Mesodermal cell (in vitro differentiated cells): ENCODE measurements around the gene VWA8.
"Not testable (repeated sequence)": the region's sequence is repeated elsewhere in the genome, so short reads cannot be mapped to it uniquely, and the experiment has no call there.

Experiments
- H3K27ac ChIP-seq: 2 replicates; pipeline ENCODE4 v1.7.0; 2013; ENCODE audit warnings: mild to moderate bottlenecking, low read depth, low read length, moderate library complexity; ENCODE audit not compliant: severe bottlenecking
- H3K36me3 ChIP-seq: 2 replicates; pipeline ENCODE4 v1.7.1; 2013; ENCODE audit warnings: mild to moderate bottlenecking, low read length, moderate library complexity; ENCODE audit not compliant: control insufficient read depth, insufficient read depth
- H3K4me1 ChIP-seq: one replicate; pipeline ENCODE4 v1.7.1; 2013; ENCODE audit warnings: mild to moderate bottlenecking, low read length; ENCODE audit not compliant: insufficient read depth, control insufficient read depth, poor library complexity, severe bottlenecking
- H3K4me3 ChIP-seq: 2 replicates; pipeline ENCODE4 v1.7.0; 2013; ENCODE audit warnings: low read length, control low read depth, mild to moderate bottlenecking; ENCODE audit not compliant: insufficient read depth, poor library complexity, severe bottlenecking; ENCODE audit errors: extremely low read depth
- H3K9me3 ChIP-seq: 2 replicates; pipeline ENCODE4 v1.7.1; 2013; ENCODE audit warnings: mild to moderate bottlenecking, low read length, moderate library complexity; ENCODE audit not compliant: control insufficient read depth
- WGBS, 2 experiments: methylation state at CpG; one replicate each; pipeline ENCODE4 v1.1.5; 2013; ENCODE audit warnings: missing lambda C conversion rate in 2 of 2; ENCODE audit not compliant: insufficient coverage in 2 of 2; 5-methylcytosine and 5-hydroxymethylcytosine counted together

The VWA8 gene

GRCh38 chr13:41928323-41928722 is 32.6 kb downstream of the VWA8 start:
- Histone ChIP-seq H3K36me3 (peaks cover 3% of the 10 kb centered on the region), H3K9me3 (peaks cover 6% of the 10 kb centered on the region), H3K4me1 (no peaks in the 10 kb centered on the region), H3K4me3 (no peak overlapping the region), H3K27ac (no peak overlapping the region)
- WGBS, 2 experiments = 80% methylated on average over 1 of the region's 2 CpGs; no CpG with 5 or more reads in 1 of the 2 experiments

GRCh38 chr13:41925014-41925413 is 35.9 kb downstream of the VWA8 start:
- Histone ChIP-seq H3K4me1 (no peaks in the 10 kb centered on the region), H3K4me3 (no peak overlapping the region), H3K36me3 (peaks cover 3% of the 10 kb centered on the region), H3K9me3 (peaks cover 7% of the 10 kb centered on the region), H3K27ac (no peak overlapping the region)
- WGBS, 2 experiments = no CpG with 5 or more reads among the region's 2 CpGs

- not testable (repeated sequence) for H3K4me3 ChIP-seq, H3K36me3 ChIP-seq, H3K27ac ChIP-seq, H3K4me1 ChIP-seq, H3K9me3 ChIP-seq
- WGBS, 2 experiments = 96% methylated on average over 3 of the region's 4 CpGs; no CpG with 5 or more reads in 1 of the 2 experiments
These were observed 38.0 kb downstream of the VWA8 start for GRCh38 chr13:41922894-41923293.

GRCh38 chr13:41919741-41920487 is 41.0 kb downstream of the VWA8 start:
- 74 to 81% methylated on average over 5 of the region's 5 CpGs for WGBS, 2 experiments
- Histone ChIP-seq H3K36me3 (no peaks in the 10 kb centered on the region), H3K4me1 (peaks cover 7% of the 10 kb centered on the region), H3K27ac (no peak overlapping the region), H3K4me3 (no peak overlapping the region), H3K9me3 (peaks cover 7% of the 10 kb centered on the region)

DNA sequence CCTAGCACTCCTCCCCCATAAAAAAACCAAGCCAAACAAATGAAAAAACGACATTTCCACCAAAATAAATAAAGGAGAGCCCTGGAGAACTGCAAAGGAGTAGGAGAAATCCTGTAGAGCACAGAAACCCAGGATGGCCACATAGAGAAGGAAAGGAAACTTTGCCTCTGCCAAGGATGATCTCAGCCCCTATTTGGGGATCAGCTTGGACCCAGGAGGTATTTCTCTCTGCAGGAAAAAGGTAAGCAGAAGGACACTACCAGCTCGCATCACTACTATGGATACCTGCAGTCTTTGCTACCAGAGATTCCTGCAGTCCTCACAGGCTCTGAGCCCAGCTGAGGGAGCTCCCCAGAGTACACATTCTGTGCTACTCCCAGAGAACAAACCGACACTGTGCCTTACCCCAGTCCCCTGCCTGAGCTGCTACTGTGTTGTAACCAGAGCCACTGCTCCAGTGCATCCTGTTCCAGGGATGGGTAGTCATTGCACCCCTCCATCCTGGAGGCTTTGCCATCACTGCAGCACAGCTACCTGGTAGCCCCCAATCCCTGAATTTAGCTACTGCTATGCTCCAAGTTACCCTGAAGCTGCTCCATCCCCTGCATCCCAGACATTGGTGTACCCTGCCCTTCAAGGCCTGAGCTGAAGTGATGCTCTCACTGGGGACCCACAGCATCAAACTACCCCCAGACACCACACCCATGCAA is 41.7 kb downstream of the VWA8 start:
- WGBS, 2 experiments = 78 to 90% methylated on average over 2 of the region's 3 CpGs
- Histone ChIP-seq H3K27ac (no peak overlapping the region), H3K4me3 (no peak overlapping the region), H3K9me3 (peaks cover 7% of the 10 kb centered on the region), H3K4me1 (peaks cover 7% of the 10 kb centered on the region), H3K36me3 (no peaks in the 10 kb centered on the region)

DNA sequence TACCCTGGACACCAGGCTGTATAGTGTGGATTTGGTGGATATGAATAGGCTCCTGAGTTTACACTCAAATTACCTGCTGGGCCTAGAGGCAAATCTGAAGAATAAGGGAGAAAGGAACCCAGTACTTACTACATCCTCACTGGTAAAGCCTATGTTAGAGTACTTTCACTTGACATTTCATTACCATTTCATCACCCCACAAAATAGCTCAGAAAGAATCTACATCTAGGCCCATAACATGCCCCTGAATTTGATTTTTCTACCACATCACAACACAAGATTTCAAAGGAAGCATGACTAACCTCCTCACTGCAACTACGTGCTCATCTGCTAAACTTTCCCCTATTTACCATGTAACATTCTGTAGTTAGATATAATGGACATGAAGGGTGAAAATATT is 43.3 kb downstream of the VWA8 start:
- no CpG with 5 or more reads among the region's 1 CpG for WGBS, 2 experiments
- H3K27ac ChIP-seq = no peak overlapping the region

DNA sequence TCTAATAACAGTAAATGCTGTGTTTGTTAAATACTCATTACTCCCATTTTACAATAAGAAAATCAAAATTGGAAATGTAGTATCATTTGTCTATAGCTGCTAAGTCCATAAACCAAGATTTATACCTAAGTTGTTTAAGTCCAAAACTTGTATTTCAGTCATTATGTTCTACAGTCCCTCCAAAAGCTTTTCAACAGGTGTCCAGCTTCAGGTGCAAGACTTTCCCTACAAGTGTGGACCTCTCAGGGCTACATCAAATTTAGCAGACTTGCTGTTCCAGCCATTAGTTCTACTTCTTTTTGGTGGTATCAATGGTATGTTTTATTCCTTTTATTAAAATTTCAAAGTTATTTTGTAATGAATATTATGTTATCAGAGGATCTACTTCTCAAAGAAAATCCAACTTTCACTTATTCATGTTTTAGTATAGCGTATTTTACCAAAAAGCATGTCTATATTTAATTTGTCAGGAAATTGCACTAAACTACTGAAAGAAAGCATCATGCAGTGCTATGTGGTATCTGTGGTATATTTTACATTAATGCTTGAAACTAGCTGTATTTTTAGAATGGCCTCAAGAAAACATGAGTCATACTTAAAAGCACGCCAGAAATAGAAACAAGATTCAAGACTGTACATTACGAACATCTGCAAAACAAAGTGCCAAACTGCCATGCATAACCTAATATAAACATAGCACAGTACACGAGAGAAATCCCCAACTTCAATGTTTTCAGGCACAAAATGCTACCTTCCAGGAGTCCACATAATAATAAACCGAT is 44.5 kb downstream of the VWA8 start:
- peak overlapping the region; percentile 20 for H3K27ac ChIP-seq
- H3K4me3 ChIP-seq = no peak overlapping the region
- 64 to 80% methylated on average over 1 to 3 of the region's 5 CpGs for WGBS, 2 experiments
- no peaks in the 10 kb centered on the region for H3K36me3 ChIP-seq
- H3K4me1 ChIP-seq = peaks cover 7% of the 10 kb centered on the region
- H3K9me3 ChIP-seq = no peaks in the 10 kb centered on the region

More for the DNA sequence above, 43.3 kb downstream of the VWA8 start:
- Histone ChIP-seq H3K9me3 (no peaks in the 10 kb centered on the region), H3K4me3 (no peak overlapping the region), H3K4me1 (peaks cover 7% of the 10 kb centered on the region), H3K36me3 (no peaks in the 10 kb centered on the region)

GRCh38 chr13:41915081-41915480 is 45.8 kb downstream of the VWA8 start:
- Histone ChIP-seq H3K27ac (no peak overlapping the region), H3K4me3 (no peak overlapping the region), H3K36me3 (no peaks in the 10 kb centered on the region), H3K9me3 (no peaks in the 10 kb centered on the region), H3K4me1 (peaks cover 7% of the 10 kb centered on the region)

DNA sequence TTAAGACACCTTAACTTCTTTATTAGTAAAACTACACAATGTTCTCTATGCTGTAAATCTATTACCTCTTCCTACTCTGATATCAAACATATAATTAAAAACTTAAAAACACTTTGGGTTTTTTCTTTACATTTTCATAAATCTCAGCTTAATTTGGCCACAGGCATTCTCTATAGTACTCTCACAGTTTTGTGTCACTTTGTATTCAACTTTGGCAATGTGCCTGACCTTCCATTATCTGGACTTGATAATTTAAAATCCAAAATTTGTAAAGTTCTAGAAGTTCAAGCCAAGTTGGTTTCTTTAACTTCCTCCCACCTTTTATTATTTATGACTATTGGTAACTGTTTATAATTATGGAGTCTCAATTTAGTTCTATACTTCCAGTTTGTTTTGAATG is 46.4 kb downstream of the VWA8 start:
- Histone ChIP-seq H3K27ac (no peak overlapping the region), H3K4me1 (peaks cover 7% of the 10 kb centered on the region), H3K36me3 (no peaks in the 10 kb centered on the region), H3K9me3 (no peaks in the 10 kb centered on the region), H3K4me3 (no peak overlapping the region)

GRCh38 chr13:41909506-41909905 is 51.4 kb downstream of the VWA8 start:
- 57% methylated on average over 1 of the region's 2 CpGs; no CpG with 5 or more reads in 1 of the 2 experiments for WGBS, 2 experiments
- Histone ChIP-seq H3K27ac (no peak overlapping the region), H3K36me3 (no peaks in the 10 kb centered on the region), H3K4me1 (no peaks in the 10 kb centered on the region), H3K4me3 (no peak overlapping the region), H3K9me3 (no peaks in the 10 kb centered on the region)
